ENCODE measurements around the gene B3GALT5.

DNA sequence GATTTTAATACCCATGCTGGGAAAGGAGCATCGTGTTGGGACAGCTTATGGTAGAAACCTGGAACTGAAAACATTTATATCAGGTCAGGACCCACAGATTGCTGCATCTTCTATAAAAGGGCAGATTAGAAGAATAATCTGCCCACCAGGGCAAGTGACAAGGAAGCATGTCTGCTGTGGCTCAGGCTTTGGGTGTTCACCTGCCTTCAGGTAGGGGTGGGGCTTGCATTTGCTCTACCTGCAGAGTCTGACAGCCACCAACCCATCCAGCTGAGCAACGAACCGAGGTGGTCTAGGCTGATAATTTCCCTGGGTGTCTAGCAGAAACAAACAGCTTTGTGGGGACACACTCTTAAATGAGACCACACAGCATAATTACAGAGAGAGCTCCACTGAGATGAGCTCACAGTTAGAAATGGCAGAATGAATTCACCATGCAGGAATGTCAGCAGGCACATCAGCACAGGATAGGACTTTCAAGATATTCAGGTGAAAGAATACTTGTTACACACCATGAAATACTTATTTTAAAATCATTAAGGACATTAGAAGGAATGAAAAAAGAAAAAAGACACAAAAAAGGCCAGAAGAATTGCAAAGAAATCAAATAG lies 36.1 kb upstream of the B3GALT5 start:
- TF ChIP-seq POLR2A (IDR thresholded peaks at IDR 0.05) = no peak
- TF ChIP-seq CTCF (IDR thresholded peaks at IDR 0.05) = no peak

All from breast epithelium (tissue), 3 donors.